GM19463 (cell line): ENCODE results near the gene PALM.

ENCODE experiments used
- ATAC-seq: cut with Tn5 transposase; IDR thresholded peaks from one replicate; pipeline ENCODE4 v1.9.1; 2021; ENCODE audit warnings: mild to moderate bottlenecking, moderate library complexity; ENCODE audit not compliant: unreplicated experiment

Gene PALM

DNA sequence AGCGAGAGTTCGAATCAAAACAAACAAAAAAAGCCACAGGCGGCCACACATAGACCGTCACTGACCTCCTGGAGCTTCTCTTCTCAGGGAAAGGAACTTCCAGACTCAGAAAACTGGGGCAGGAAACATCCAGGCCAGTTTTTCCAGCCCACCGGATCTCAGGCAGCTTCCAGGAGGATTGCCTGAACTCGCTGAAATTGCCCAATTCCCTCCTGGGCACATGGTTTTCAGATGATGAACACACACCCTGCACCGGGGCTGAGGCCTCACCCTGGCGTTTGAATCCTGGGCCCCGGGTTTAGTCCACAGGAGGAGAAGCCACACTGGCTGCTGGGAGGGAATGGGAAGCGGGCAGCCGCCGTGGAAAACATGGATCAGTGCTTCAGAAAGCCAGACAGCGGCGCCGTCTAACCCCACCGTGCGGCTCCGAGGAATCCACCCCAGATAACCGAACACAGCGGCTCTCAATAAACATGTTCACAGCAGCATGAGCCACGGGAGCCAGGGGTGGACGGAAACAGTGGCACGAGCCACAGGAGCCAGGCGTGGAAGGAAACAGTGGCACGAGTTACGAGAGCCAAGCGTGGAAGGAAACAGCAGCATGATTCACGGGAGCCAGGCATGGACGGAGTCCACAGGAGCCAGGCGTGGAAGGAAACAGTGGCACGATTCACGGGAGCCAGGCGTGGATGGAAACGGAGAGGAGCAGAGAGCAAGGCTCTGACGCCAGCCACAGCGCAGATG lies 70.3 kb downstream of the PALM start:
- ATAC-seq = no peak

DNA sequence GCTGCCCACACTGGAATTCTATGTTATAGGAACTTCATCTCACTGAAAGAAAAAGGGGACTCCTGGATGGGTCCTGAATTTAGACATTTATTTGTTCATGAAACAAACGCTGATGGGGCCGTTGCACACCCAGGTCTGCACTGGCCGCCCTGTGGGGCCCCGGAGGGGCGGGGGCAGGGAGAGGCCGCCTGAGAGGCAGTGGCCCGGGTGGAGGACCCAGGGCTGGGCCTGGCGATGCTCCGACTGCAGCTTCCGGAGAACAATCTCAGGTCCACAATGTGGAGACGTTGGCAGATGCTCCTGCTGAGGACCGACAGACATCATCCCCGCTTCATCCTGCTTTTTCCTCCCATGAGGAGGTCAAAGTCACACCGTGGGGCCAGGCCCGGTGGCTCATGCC lies 72.2 kb downstream of the PALM start:
- no peak for ATAC-seq

DNA sequence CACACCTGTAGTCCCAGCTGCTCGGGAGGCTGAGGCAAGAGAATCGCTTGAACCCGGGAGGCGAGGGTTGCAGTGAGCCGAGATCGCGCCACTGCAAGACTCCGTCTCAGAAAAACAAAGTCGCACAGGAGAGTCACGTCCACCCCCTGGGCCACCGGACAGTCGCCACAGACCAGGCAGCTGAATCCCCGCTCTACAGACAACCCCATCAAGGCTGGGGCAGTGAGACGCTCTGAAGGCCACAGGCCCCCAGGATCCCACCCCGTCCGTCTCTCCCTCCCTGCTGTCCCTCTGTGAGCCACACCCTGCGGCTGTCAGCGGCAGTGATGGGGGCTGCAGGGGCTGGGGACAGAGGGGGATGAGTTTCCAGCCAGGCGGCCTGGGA lies 73.1 kb downstream of the PALM start:
- no peak for ATAC-seq

DNA sequence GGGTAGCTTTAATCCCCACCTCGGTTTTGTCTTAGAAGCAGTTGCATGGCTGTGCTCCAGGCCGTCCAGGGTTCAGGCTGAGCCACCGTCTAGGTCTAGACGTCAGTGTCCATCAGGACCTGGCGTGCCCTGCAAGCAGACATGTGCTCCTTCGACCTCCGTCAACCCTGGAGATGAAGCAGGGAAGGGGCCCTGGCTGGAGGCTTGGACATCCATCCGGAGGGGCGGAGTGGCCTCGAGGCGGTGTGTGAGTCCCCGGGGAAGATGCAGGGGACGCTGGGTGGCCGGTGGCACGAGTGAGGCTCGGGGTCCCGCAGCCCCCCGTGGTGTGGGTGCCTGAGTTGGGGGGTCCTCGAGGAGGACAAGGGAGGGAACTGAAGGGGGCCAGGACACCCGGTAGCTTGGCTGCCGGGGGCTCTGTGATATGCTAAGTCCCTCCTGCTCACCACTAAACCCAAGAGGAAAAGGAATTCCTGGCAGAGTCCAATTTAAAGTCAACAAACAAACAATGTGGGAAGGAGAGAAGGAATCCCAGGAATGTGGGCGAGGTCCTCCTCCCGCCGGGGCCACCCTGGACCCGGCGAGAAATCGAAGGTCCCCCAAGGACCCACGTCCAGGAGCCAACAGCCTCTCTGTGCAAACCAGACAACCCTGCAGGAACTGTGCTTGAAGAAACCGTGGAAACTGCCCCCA lies 73.6 kb downstream of the PALM start:
- ATAC-seq = no peak

DNA sequence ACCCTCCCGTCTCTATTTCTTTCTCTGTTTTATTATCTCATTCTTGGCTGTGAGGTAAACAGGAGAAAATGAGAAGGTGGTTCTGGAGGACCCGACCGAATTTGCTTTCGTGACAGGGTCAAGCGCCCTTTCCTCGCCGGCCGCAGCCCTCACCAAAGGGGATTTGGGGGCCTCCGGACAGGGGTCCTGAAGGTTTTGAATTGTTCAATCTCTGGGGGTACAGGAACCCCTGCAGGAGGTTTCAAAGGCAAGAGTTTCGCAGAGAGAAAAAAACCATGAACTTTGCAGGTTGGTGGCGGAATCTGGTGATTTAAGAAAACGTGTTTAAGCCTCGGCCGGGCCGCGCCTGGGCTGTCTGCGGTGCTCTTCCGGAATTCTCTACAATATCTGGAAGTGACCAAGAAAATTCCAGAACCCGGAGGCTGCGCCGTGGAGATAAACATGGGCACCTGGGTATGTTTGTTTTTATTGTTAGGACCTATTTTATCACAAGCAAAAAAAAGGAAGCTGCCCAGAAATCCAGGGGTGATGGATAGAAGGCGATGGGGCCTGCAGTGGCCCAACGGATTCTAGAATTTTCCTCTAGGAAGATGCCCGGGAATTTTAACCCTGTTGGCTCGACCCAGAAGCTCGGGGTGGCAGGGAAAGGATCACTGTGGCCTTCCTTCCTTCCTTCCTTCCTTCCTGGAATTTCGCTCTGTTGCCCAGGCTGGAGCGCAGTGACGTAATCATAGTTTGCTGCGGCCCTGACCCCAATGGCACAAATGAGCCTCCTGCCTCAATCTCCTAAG lies 74.3 kb downstream of the PALM start:
- no peak for ATAC-seq

DNA sequence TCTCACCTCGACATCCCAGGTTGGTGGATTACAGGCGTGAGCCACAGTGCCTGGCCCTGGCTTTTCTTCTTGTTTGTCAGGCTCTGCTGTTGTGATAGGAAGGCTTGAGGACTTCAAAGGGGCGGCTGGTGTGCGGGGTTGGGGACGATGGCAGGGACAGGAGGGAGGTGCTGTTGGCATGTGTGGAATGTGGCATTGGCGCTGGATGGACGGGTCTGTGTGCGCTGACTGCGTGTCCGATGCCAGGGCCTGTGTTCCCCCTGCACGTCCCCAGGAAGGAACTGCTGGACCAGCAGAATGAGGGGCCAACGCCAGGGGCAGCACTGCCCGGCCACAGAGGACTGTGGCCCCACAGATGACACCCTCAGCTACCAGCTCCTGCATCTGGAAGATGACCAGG lies 75.8 kb downstream of the PALM start:
- no peak for ATAC-seq

DNA sequence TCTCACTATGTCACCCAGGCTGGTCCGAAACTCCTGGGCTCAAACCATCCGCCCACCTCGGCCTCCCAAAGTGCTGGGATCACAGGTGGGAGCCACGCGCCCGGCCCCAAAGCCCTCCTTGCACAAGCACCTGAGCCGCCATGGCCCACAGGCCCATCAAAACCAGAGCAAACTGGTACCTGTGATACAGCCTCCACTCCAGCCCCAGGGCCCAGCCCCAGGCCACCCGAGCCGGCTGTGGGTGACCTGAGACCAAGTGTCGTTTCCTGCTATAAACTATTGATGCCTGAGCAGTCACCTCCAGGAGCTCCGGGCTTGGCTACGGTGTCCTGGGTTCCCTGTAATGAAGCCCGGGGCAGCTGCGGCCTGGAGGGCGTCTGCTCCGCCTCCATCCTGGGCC lies 78.8 kb downstream of the PALM start:
- no peak for ATAC-seq

DNA sequence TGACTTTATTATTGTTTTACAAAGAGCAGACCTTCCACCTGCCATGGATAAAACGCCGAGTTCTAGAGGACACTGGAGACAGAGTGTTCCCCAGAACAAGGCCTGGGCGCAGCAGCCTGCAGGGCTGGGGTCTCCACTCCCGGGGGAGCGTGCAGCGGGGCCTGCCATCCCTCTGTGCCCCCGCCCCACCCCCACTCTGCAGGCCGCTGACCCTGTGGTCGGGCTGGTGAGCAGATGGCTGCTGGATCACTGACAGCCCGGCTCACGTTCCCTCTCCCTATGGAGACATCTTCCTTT lies 79.9 kb downstream of the PALM start:
- no peak for ATAC-seq

DNA sequence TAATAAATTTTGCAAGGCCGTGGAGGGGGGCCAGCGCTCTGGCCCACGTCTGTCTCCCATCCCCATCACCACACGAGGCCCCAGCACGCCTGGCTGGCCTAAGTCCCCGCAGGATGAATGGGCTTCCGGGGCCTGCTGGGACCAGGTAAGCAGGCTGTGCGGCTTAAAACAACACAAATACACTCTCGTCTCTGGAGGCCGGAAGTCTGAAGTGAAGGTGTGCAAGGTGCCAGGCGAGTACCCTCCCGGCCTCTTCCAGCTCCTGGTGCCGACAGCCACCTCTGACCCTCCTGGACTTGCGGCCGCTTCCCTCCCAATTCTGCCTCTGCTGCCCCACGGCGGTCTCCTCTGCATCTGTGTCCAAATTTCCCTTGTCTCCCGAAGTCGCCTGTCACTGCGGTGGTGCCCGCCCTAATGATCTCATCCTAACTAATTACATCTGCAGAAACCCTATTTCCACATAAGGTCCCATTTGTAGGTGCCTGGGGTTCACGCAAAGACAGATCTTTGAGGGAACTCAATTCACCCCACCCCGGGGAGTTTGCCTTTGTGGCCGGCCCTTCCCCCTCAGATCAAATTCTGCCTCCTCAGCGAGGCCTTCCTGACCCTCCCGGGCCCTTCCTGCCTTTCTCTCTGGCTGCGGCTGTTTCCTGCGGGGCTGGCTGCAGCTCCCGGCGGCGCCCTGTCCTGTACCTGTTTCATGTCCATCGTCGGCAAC lies 80.4 kb downstream of the PALM start:
- ATAC-seq = no peak

DNA sequence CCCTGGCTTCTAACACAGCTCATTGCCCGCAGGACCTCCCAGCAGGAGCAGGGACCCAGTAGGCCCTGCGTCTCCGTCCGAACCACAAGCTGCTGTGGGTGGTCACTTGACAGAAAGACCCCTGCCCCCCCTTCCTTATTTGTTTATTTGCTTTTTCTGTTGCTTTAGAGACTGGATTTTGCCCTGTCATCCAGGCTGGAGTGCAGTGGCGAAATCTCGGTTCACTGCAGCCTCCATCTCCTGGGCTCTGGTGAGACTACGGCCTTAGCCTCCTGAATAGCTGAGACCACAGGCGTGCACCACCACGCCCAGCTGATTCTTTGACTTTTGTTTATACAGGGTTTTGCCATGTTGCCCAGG lies 80.9 kb downstream of the PALM start:
- ATAC-seq = no peak

DNA sequence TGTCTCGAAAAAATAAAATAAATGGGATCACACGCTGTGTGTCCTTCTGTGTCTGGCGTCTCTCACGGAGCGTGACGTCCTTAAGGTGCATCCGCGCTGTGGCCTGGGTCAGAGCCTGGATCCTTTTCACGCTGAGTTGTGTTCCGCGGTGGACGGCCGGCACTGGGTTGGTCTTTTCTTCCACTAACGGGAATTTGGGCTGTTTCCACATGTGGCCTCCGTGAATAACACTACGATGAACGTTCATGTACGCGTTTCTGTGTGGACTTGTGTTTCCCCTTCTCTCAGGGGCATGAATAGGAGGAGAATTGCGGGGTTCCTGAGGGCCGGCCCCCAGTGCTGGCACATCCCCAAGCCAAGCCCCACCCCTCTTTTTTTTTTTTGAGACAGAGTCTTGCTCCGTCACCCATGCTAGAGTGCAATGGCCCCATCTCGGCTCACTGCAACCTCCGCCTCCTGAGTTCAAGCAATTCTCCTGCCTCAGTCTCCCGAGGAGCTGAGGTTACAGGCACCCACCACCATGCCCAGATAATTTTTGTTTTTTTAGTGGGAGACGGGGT lies 82.4 kb downstream of the PALM start:
- ATAC-seq = no peak

DNA sequence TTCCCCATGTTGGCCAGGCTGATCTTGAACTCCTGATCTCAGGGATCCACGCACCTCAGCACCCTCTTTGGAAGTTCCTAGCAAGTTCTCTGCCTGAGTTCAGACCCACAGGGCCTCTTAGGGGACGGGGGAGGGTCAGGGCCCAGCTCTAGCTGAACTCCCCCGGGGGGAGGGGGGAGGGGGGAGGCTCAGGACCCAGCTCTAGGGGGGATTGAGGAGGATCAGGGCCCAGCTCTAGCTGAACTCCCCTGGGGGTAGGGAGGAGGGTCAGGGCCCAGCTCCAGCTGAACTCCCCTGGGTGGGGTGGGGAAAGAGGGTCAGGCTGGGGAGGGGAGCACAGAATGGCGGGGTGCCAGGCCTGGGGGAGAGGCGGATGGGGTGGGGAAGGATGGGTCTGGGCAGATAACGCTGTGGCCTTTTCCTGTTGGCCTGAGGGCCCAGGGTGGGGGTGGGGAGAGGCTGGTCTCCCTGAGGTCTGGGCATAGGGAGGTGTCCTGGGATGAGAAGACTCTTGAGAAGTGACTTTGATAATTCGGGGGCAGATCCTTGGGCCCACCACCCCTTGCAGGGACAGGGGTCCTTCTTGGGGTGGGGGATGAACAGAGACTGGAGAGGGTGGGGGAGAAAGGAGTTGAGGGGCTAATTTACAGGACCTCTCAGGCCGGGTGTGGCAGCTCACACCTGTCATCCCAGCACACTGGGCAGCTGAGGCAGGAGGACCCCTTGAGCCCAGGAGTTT lies 83.0 kb downstream of the PALM start:
- ATAC-seq = no peak

DNA sequence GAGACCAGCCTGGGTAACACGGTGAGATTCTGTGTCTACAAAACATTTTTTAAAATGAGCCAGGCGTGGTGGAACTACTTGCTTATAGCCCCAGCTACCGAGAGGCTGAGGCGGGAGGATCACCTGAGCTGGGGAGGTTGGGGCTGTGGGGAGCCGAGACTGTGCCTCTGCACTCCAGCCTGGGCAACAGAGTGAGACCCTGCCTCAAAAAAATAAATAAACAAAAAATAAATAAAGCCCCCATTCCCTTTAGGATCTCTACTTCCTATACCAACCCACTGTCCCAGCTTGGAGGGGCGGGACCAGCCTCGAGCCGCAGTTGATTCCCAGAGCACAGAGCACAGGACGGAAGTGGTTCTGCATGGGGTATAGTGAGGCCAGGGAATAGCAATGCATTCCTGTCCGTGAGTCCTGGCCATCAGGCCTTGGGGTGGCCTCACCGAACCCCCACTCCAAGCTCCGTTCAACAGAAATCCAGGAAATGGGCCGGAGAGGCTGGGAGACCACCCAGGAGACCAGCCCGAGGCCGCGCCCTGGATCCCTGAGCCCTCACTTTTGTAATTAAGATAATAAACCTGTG lies 83.7 kb downstream of the PALM start:
- ATAC-seq = no peak

DNA sequence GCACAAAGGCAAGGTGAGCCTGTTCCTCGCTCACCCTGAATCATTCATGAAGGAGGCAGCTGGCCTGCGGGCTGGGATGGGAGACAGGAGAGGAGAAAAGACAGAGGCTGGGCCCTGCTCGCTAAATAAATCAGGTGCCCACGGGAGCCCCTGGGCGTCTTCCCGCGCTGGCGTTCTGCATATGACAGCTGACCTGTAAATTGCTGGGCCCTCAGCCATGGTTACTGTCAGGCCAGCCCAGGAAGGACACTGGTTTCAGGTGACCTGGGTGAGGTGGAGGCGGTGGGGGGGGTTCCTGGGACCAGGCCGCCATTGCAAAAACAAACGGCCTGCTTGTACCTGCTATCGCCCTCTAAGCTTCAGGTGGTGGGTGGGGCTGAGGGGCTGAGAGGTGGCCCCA lies 85.1 kb downstream of the PALM start:
- no peak for ATAC-seq

DNA sequence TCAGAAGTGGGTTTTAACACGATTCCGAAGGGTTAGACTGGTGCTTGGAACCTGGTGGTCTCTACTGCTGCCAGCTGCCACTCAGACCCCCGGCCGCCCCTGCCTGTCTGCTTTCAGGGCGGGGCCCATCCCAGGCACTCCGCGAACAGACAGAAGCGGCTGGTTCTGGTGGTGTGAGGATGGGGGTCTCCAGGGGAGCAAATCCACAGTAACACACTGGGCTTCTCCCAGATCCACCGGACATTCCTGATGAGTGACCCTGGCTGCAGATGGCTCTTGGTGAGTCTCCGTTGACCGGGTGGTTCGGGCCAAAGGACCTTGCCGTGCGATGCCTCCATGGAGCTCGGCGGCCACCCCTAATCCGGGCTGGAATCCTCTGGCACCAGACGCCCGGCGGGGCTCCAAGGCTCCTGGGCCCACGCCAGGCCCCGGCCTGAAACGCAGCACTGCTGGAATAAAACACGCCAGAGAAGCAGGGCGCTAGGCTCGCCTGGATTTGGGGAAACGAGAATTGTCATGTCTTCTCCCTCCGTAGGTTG lies 86.4 kb downstream of the PALM start:
- ATAC-seq = no peak

DNA sequence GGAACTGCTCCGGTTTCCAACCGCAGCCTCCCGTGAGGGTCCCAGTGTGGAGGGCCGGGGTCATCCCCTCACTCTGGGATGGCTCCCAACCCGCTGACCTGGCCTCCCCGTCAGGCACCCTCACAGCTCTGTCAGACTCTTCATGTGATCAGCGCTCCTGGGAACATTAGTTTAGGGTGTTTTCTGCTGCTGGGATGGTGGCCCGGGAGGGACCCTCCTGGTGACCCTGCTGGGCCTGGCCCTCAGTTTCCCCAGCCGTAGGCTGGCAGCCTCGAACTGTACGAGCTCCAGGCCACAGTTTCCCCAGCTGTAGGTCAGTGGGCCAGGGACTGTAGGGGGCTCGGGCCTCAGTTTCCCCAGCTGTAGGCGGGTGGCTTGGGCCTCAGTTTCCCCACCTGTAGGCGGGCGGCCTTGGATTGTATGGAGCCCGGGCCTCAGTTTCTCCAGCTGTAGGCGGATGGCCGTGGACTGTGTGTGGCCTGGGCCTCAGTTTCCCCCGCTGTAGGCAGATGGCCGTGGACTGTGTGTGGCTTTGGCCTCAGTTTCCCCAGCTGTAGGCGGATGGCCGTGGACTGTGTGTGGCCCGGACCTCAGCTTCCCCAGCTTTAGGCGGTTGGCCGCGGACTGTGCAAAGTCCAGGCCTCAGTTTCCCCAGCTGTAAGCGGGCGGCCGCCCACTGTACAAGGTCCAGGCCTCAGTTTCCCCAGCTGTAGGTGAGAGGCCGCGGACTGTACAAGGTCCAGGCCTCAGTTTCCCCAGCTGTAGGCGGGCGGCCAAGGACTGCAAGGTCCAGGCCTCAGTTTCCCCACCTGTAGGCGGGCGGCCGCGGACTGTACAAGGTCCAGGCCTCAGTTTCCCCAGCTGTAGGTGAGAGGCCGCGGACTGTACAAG lies 87.2 kb downstream of the PALM start:
- ATAC-seq = no peak

DNA sequence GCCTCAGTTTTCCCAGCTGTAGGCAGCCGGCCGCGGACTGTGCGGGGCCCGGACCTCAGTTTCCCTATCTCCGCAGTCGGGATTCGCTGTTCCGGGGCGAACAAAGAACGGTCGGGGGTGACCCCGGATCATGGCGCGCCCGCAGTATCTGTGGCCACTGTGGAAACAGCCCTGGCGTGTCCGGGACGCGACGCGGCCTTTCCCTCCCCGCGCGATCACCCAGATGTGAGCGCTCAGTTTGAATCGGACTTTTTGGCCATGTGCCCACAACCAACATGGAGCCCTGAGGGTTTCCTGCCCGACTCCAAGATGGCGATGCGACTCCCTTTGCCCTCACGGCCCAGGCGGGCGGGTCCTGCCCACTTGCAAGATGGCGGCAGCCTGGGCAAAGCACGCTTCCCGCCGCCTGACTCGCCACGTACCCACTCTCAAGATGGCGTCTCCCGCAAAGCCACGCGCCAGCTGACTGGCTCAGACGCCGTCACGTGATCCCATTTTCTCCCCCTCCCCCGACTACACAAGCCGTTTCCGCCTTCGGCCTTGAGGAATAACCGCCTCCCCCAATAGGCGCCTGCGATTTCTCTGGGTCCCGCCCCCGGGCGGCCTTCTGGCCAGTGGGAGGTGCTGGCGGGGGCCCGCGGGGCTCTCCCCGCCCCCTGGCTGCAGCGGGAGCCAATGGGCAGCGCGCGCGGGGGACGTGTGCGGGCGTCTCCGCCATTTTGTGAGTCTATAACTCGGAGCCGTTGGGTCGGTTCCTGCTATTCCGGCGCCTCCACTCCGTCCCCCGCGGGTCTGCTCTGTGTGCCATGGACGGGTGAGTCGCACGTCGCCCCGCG lies 88.2 kb downstream of the PALM start, which contains the start of gene PTBP1:
Gene PTBP1 (plus strand): TSS at position 761 of the 836 bp plus-strand sequence. CDS start 46 bp downstream, at position 807.
- ATAC-seq = peak; percentile 73
